GM19397 (cell line): Measurements from ENCODE around the gene ECE1.
"Not testable (repeated sequence)": the region's sequence is repeated elsewhere in the genome, so short reads cannot be mapped to it uniquely, and the experiment has no call there.

ENCODE experiments used
- ATAC-seq: cut with Tn5 transposase; IDR thresholded peaks from one replicate; pipeline ENCODE4 v1.9.1; 2021; ENCODE audit warnings: mild to moderate bottlenecking, moderate library complexity; ENCODE audit not compliant: unreplicated experiment

The ECE1 gene

DNA sequence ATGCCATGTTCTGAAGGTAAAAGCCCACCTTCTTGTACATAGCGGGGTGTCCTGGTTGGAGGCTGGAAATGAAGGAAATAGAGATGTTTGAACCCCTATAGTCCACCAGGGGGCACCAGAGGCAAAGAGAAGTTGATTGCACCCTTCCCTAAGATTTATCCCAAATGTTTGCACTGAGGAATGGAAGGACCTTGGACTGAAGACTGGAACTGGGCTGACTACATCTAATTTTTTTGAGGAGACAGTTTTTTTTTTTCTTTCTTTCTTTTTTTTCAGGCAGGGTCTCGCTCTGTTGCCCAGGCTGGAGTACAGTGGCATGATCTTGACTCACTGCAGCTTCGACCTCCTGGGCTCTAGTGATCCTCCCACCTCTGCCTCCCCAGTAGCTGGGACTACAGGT, 58.2 kb downstream of the ECE1 start:
- ATAC-seq, result no peak

DNA sequence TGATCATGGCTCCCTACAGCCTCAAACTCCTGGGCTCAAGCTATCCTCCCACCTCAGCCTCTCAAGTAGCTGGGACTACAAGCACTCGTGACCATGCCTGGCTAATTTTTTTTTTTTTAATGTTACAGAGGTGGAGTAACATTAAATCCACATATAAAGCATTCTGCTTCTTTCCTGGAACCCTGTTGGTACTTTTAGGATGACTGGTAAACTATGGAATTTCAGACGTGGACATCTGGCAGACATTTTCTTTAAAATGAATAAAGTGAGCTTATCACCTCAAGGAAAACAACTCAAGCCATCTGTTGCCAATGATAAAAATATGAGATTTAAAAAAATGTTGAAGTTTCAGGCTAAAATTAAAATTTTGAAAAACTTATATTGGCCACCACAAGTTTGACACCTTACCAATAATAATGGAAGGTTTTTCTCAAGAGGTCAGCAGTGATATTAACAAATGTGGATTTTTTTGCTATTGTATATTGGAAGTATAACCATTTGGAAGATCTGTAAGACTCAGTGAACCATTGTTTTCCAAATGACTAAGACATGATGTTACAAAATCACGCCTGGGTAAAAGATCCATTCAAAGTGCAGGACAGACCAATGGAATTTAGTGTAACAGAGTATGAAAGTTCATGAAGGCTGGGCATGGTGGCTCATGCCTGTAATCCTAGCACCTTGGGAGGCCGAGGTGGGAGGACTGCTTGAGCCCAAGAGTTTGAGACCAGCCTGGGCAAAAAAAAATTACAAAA, 60.8 kb downstream of the ECE1 start:
- ATAC-seq, result no peak

DNA sequence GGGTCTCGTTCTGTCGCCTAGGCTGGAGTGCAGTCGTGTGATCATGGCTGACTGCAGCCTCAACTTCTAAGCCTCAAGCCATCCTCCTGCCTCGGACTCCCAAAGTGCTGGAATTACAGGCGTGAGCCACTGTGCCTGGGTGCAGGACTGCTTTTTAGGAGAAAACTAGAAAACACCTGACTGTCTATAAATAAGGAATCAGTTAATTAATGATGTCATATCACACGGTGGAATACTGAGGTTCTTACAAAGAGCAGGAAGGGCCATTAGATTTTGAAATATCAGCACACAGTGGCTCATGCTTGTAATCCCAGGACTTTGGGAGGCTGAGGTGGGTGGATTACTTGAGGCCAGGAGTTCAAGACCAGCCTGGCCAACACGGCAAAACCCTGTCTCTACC, 62.0 kb downstream of the ECE1 start:
- ATAC-seq, result not testable (repeated sequence)

DNA sequence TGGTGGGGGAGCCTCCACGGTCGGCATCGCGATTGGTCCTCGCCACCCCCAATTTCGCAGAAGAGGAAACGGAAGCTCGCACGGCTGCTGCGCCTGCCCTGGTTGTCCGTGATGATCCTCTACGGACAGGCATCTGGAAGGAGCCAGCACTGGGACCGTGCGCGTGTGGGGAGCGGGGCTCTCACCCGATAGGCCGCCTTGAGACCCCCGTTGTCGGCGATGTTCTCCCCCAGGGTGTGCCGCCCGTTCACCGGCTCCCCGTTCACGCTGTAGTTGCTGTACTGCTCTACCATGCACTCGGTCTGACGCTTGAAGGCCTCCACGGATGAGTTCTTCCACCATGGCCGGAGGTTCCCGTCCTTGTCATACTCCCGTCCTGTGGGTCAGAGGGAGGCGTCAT, 65.2 kb downstream of the ECE1 start:
- ATAC-seq, result no peak

DNA sequence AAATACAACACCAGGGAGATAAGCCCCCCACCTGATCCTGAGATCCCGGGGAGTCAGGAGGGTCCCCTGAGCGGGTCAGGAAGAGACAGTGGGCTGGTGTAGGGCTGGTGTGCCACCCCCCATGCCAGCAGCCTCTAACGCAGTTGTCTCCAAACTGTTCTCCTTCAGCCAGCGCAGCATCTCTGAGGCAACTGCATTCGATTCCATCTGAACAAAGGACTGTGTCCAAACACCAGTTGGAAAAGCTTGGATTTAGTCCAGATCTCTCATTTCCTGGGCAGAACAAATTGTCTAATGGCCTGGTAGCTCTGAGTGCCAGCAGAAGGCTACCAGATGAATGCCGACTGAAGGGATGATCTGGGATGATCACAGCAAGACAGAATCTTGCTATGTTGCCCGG, 69.4 kb downstream of the ECE1 start:
- no peak for ATAC-seq

DNA sequence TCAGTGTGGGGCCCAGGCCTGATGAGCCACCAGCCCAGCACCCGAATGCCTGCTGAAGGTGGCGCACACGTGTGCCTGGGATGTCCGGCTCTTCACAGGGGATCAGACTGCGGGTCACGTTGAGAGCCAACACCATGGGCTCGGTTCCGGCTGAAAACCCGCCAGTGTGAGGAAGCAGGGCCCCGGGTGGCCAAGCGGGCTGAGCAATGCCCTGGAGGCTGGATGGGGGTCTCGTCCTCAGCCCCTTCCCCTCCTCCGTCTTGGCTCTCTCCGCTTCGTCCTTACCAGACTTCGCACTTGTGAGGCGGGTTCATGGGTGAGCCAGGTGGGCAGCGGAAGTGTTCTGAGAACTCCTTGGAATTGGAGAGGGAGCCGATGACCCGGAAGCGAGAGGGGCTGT, 70.6 kb downstream of the ECE1 start:
- ATAC-seq, result no peak

DNA sequence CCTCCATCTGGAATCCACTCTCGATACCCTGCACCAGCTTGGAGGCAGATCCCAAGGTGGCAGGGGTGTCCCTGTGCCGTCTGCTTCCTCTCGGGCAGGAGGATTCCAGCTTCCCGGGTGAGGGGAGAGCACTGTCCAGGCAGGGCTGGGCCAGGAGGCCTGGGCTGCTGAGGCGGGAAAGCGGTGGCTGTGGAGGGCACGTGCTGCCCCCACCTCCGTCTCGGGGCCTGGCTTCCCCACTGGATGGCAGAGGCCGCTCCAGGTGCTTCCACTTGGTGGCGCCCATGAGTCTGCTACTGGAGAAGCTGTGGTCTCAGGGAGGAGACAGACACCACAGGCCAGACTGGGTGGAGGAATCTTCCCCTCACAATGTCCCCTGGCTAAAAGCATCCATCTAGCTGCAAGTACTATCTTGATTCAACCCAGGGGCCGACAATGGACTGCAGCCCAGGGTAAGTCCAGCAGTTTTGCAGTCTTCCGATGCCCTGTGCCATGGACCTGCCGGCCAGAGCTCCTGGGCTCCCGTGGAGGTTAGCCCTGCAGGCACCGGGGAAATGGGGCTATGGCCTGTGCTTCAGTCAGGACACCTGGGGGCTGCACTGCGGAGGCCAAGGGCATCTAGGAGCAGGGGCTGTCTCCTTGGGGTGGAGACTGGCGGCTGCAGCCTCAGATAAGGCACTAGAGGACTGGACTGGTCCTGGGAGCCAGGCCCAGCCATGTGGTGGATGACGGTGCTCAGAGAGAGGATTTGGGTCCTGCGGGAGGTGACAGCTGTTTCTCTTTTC, 72.3 kb downstream of the ECE1 start:
- no peak for ATAC-seq

DNA sequence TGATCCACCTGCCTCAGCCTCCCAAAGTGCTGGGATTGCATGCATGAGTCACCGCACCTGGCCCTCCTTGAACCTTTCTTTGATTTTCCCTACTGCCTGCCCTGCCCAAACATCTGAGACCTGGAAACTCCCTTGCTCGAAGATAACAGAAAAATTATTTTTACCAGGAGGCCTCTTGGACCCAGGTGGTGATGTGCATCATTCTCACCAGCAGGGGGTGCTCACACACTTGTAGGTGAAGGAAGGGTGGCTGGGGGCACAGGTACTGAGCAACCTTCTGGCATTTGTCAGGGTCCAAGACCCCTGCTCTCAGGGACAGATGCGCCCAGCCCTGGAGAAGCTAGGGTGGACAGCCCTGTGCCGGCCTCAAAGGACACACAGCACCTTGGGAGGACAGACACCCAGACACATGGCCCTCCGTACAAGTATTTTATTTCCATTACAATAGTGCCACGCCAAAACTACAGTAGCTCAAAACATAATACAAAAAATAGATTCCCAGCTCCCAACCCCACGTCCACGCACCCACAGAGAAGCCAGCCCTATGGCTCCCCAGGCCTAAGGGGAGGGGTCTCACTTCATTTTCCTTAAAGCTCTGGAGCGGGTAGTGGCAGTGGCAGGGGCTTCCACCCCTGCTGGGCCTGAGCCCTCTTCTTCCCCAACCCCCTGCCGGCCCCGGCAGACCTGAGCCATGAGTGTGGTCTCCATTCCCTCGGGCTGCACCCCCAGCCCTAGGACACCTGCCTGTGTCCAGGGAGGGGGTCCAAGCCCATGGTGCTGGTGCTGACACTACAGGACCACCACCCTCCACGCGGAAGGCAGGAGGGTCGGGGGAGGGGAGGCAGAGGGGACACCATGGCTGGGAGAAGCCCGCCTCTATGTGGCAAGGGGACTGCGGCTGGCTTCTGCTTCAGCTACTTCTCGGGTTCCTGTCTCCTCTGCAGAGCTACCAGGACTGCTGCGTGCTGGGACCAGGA, 73.1 kb downstream of the ECE1 start:
- ATAC-seq, result no peak

DNA sequence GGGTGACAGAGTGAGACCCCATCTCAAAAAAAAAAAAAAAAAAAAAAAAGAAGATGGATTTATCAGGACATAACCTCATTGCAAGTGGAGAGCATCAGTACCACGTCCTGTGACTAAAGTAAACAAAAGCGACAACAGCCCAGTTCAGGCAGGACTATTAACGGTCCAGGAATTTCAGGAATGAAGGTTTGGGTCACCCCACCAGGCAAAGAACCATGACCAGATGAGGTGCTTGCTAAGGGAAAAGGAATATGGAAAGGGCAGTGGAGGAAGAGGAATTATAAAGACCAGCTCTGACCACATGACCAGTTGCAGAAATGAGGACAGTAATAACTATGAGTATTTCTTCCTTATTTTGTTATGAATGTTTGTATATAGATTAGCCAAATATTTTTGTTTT, 78.1 kb downstream of the ECE1 start:
- no peak for ATAC-seq

DNA sequence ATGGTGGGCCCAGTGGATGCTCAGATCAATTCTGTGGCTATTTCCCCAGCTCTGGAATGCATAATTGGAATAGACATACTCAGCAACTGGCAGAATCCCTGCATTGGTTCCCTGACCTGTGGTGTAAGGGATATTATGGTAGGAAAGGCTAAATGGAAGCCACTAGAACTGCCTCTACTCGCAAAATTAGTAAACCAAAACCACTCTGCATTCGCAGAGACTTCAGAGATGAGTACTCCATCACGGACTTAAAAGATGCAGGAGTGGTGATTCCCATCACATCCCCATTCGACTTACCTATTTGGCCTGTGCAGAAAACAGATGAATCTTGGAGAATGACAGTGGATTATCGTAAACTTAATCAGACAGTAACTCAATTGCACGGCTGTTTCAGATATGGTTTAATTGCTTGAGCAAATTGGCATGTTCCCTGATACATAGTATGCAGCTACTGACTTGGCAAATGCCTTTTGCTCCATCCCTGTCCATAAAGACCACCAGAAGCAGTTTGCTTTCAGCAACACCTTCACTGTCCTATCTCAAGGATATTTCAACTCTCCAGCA, 82.0 kb downstream of the ECE1 start:
- not testable (repeated sequence) for ATAC-seq

DNA sequence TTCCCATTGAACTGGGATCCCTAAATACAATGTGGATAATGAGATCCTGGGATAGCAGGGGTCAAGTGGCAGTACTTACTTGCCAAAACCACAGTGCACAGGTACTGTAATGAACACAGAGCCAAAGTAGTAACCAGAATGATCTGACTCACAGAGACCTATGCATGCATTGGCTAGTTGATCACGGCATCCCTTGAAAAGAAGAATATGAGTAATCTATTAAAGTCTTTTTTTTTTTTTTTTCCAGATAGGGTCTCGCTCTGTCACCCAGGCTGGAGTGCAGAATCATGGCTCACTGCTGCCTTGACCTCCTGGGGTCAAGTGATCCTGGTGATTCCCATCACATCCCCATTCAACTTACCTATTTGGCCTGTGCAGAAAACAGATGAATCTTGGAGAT, 84.1 kb downstream of the ECE1 start:
- ATAC-seq, result no peak

DNA sequence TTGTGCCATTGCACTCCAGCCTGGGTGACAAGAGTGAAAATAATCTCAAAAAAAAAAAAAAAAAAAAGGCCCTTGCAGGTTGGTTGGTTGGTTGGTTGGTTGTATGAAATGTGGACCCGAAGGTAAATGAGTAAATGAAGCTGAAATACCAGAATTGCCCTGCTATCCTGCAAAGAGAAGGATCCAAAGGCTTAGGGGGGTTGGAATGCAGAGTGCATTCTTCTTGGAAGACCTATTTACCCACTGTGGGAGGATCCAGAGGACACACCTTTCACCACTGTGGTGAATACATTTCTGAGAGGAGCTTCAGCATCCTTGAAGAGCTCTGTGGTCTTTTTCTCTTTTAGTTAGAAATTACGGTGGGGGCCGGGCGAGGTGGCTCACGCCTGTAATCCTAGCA, 84.8 kb downstream of the ECE1 start:
- no peak for ATAC-seq

DNA sequence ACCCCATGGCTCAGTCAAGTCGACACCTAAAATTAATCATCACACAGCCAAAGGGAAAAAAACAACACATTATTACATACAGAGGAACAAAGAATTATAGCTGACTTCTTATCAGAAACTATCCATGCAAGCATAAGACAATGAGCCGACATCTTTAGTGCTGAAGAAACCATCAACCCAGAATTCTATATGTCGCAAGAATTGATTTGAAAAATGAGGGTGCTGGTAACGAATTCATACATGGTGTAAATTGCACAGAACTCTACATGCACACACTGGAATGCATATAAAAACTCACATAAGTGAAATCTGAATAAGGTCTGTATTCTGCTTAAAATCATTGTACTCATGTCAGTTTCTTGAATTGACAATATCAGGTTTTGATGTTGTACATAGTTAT, 88.6 kb downstream of the ECE1 start:
- ATAC-seq, result no peak

DNA sequence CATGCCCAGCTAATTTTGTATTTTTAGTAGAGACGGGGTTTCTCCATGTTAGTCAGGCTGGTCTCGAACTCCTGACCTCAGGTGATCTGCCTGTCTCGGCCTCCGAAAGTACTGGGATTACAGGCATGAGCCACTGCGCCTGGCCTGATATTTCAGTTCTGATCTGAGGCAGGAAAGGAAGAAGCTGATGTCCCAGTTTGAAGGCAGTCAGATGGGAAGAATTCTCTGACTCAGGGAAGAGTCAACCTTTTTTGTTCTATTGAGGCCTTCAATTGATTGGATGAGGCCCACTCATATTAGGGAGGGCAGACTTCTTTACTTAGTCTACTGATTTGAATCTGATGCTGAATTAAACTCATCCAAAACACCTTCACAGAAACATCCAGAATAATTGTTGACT, 89.0 kb downstream of the ECE1 start:
- ATAC-seq, result not testable (repeated sequence)

DNA sequence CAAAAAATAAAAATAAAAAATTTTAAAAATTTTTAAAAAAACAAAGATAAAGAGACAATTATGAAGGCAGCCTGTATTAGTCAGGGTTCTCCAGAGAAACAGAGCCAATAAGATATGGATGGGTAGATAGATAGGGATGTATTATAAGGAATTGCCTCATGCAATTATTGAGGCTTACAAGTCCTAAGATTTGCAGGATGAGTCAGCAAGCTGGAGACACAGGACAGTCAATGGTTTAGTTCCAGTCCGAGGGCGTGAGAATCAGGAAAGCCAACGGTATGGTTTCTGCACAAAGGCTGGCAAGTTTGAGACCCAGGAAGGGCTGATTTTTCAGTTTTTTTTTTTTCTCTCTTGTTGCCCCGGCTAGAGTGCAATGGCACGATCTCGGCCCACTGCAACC, 89.5 kb downstream of the ECE1 start:
- ATAC-seq, result no peak

DNA sequence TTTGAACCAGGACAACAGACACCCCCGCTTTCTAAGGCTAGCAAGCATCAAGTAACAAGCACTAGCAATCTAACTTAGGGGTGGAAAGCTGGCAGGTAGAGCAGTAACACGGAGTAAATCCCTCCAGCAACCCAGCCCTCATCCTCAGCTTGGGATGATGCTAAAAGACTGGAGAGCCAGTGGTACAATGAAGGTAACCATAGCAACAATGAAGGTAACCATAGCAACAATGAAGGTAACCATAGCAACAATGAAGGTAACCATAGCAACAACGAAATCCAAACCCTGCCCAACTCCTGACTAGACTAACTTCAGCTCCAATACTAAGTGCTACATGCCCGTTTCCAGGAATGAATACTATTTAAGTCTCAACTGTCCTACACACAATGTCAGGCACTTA, 91.3 kb downstream of the ECE1 start:
- ATAC-seq, result no peak

DNA sequence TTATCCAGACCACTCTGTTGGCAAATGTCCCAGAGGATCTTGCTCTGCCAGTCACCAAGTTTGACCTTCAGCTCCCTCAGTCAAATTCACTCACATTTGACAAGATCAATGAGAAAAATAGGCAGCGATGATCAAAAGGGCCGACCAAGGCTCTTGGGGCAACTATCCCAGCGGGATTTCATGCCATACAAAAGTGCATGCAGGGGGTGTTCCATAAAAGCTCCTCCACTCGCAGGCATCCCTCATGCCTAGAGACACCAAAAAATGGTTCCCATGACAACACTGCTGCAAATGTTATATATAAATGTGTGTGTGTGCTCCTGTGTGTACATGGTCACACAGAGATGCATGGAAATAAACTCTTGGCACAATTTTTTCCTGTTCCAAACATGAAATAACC, 97.4 kb downstream of the ECE1 start:
- no peak for ATAC-seq

DNA sequence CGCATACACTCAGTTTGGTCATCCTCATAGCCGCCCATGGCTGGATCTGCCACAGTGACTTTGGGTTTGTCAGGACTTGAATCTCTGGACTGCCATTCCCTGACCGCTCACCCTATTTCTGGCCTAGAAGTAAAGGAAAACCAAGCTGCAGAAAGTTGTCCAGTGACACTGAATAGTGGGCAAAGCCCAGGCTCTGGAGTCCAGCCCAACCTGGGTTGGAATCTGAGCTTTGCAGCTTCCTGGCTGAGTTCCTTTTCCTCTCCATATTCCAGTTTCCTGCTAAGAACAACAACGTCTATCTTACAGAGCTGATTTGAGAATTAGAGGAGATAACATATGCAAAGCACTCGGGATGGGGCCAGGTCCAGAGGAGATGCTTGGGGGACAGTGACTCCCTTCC, 98.0 kb downstream of the ECE1 start:
- no peak for ATAC-seq

DNA sequence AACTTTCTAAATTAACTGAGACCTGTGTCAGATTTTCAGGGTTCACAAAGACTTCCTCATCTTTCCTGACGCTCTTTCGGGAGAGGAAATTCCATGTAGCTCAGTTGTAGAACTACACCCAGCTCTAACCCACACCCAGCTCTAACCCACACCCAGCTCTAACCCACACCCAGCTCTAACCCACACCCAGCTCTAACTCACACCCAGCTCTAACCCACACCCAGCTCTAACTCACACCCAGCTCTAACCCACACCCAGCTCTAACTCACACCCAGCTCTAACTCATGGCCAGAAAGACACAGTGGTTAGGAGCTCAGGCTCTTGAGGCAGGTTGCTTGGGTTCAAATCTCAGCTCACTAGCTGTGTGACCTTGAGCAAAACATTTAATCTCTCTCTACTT, 99.5 kb downstream of the ECE1 start:
- not testable (repeated sequence) for ATAC-seq

DNA sequence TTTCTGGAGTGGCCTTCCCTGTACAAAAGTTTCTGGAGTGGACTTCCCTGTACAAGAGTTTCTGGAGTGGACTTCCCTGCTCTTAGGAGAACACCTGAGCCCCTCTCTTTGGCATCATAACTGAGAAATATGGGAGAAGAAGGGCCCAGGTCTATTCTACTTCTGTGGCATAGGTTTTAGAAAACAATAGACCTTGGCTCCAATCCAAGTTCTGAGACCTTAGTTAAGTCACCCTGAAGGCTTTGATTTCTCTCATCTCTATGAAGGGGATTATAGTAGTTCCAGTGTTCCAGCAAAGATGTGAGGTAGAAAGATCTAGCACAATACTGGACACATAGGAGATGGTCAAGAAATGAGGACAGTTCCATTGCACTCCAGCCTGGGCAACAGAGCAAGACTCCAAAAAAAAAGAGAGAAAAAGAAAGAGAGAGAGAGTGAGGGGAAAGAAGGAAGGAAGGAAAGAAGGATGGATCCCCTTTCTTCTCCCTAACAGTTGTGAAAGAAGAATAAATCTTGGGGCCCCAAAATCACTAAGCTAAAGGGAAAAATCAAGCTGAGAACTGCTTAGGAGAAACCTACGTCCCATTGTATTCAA, 100.3 kb downstream of the ECE1 start:
- ATAC-seq, result no peak

DNA sequence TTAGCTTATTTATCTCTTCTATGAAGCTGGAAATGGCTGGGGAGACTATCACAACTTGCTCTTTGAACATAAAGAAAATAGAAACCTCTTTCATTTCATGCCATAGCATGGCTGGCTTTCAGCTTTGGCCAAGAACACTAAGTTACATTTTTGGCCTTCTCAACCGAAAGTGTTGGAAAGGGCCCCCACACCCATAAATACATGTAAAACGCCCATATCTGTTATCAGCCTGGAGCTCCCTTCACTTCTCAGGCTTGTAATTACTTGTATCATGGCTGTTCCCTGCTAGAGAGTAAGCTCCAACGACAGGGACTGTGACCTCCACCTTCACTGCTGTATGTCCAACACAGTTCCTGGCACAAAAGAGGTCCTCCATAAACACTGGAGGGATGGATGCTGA, 100.8 kb downstream of the ECE1 start:
- no peak for ATAC-seq
